Astrocyte (in vitro differentiated cells and primary cell): Measurements from ENCODE around the gene TRIM43.
"Not testable (repeated sequence)": the region's sequence is repeated elsewhere in the genome, so short reads cannot be mapped to it uniquely, and the experiment has no call there.

Experiments
- EZH2 ChIP-seq: IDR thresholded peaks from 2 replicates; pipeline ENCODE4 v1.6.1; 2012; ENCODE audit warnings: mild to moderate bottlenecking, low read length, inconsistent platforms; ENCODE audit not compliant: insufficient read depth
- TF ChIP-seq, protein P1 (sequence below): IDR thresholded peaks from 2 replicates; pipeline ENCODE4 v1.5.1; 2011; ENCODE audit warnings: low read depth, mild to moderate bottlenecking, inconsistent platforms, low read length, moderate library complexity; ENCODE audit not compliant: insufficient read depth

GRCh38 chr2:95622728-95623127 is 30.9 kb downstream of the TRIM43 start:
- TF ChIP-seq, protein P1, sequence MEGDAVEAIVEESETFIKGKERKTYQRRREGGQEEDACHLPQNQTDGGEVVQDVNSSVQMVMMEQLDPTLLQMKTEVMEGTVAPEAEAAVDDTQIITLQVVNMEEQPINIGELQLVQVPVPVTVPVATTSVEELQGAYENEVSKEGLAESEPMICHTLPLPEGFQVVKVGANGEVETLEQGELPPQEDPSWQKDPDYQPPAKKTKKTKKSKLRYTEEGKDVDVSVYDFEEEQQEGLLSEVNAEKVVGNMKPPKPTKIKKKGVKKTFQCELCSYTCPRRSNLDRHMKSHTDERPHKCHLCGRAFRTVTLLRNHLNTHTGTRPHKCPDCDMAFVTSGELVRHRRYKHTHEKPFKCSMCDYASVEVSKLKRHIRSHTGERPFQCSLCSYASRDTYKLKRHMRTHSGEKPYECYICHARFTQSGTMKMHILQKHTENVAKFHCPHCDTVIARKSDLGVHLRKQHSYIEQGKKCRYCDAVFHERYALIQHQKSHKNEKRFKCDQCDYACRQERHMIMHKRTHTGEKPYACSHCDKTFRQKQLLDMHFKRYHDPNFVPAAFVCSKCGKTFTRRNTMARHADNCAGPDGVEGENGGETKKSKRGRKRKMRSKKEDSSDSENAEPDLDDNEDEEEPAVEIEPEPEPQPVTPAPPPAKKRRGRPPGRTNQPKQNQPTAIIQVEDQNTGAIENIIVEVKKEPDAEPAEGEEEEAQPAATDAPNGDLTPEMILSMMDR = not testable (repeated sequence)
- not testable (repeated sequence) for TF ChIP-seq EZH2
